Daoy (cell line): Measurements from ENCODE around the gene CGAS. TPM values are rescaled to one million over a fixed set of nuclear protein-coding genes. Genes with fewer than 3 reads are reported as not detected.
"Not testable (repeated sequence)": the region's sequence is repeated elsewhere in the genome, so short reads cannot be mapped to it uniquely, and the experiment has no call there.

Source experiments
- DNase-seq: peaks from one replicate; pipeline ENCODE4 v3.0.0-alpha.2; 2015; ENCODE audit warnings: low read depth
- total RNA-seq: library from RNA; depleted of rRNA; stranded (reverse); fragments of >200 nt; shearing (Covaris generic); gene quantifications from 2 replicates; pipeline ENCODE4 v1.2.3, GENCODE V29; 2014; rRNA removed

CGAS gene
- total RNA-seq, 1 experiment from 2014 or later: 37.3 TPM

DNA sequence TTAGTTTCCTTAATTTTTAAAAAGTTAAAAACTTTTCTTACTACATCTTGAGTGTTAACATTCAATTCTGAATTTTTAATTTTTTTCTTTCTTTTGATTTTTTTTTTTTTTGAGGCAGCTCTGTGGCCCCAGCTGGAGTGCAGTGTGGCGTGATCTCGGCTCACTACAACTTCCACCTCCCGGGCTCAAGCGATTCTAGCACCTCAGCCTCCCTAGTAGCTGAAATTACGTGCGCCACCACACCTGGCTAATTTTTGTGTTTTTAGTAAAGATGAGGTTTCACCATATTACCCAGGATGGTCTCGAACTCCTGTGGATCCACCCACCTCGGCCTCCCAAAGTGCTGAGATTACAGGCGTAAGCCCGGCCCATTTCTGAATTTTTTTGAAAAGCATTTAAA, 56.2 kb downstream of the CGAS start:
- no peak for DNase-seq

DNA sequence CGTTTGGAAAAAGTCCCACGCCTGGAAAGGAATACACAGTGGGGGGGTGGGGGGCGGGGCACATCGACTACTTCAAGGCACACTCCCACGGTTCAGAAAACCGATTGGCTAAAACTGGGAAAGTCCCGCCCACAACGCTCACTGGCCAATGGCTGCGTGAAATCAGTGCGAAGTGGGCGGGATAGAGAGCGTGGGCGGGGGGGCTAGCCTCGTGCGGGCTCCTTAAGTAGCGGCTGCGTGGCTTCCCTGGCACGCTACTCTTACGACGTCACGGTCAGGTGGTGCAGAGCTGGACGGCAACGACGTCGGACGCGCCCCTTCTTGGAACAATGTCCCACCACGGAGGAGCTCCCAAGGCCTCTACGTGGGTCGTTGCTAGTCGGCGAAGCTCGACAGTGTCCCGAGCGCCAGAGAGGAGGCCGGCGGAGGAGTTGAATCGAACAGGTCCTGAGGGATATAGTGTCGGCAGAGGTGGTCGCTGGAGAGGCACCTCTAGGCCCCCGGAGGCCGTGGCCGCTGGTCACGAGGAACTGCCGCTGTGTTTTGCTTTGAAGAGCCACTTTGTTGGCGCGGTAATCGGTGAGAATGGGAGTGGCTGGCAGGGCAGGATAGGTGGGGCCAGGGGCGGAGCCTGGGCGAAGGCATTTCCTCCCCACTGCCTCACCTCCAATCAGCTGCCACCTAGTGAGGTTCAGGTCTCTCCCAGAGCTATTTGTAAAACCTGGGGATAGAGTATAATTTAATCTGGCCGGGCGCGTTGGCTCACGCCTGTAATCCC, 57.3 kb downstream of the CGAS start, which contains the start of gene DDX43:
Gene DDX43 (plus strand): TSS at position 252 of the 778 bp plus-strand sequence. CDS start 78 bp downstream, at position 330.
- DNase-seq: no peak

DNA sequence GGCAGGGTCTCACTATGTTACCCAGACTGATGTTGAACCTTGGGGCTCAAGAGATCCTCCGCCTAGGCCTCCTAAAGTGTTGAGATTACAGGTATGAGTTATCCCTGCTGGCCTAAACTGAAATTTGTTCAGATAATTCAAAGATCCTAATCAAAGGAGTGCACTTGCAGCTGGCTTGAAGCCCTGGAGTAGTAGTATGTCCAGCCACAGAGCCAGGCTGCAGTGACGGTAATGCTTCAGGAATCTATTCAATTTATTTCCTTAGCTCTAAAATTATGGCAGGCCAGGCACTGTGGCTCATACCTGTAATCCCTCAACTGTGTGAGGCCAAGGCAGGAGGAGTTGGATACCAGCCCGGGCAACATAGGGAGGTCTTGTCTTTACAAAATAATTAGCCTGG, 58.8 kb downstream of the CGAS start:
- DNase-seq: no peak

DNA sequence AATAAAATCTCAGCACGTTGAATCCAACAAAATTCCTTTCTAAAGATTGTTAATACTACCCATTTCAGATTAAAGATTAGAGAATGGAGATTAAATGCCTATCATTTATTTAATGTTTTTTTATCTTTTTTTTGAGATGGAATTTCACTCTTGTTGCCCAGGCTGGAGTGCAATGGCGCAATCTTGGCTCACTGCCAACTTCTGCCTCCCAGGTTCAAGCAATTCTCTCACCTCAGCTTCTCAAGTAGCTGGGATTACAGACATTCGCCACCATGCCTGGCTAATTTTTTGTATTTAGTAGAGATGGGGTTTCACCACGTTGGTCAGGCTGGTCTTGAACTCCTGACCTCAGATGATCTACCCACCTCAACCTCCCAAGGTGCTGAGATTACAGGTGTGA, 59.9 kb downstream of the CGAS start:
- DNase-seq: not testable (repeated sequence)

DNA sequence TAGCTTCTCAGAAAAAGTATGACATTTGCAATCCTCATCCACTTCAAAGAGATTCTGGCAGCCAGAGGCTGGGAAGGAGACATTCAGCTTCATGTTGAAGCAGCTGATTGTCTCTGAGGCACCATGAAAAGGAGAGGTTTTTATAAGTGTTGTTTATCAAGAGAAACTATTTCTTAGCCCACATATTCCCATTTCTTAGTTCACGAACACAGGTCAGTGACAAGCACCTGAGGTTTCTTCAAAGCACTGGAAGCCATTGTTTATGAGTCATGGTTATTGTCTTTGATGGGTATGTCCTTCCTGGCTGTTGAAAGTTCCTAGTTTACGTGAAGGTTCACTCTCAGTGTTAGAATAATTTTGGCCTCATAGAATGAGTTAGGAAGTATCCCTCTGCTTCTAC, 60.4 kb downstream of the CGAS start:
- DNase-seq: no peak

DNA sequence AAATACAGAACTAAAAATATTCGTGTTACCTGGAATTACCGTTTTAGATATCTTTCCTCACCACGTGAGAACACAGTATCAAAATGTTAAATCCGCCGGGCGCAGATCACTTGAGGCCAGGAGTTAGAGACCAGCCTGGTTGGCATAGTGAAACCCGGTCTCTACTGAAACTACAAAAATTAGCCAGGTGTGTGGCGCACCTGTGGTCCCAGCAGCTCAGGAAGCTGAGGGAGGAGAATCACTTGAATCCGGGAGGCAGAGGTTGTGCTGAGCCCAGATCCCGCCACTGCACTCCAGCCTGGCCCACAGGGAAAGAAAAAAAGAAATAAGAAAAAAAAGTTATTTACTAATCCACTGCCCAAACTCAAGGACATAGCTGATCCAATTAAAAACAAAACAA, 62.2 kb downstream of the CGAS start:
- no peak for DNase-seq

DNA sequence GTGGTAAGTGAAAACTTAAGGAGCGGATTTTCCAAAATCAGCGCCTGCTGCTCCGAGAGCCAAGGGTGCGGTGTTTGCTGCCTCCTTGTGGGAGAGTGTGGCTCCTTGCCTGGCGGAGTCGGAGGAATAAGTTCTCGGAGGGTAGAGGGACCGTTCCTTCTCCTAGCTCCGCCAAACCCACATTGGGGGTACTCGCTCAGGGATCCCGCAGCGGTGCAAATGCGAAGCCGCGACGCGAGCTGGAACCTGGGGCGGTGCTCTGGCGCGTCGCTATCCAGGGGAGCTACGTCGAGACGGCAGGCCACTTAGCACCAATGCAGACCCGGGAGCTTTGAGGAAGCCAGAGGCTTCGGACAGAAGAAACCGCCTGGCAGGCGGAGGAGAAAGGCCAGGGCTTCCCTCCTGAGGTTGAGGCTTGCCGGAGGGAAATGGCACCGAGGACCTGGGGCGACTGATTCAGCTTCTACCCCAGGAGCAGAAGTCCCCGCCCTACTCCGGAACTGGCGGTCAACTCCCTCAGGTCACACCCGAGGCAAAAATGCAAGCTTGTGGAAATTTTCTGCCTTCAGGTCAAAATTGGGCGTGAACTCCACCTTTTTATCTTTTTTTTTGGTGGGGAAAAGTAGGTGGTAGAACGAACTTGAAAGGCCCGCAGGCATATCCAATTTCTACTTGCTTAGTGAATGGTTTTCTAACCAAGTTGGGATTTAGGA, 63.1 kb downstream of the CGAS start:
- no peak for DNase-seq

DNA sequence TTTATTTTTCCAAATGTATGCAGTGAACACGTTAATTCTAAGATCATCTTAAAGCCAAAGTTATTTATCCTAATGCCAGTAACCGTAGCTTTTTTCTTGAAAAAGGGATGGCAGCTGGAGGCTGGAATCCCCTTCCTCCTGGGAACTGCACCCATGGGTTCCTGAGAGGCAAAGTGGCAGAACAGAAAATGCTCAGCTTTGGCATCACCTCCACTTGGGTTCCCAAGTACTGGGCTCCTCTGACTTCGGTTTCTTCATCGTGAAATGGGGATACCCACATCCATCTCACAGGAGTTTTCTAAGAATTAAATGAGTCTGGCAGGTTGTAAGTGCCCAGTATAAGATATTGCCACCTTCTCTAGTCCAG, 63.7 kb downstream of the CGAS start:
- DNase-seq: no peak

DNA sequence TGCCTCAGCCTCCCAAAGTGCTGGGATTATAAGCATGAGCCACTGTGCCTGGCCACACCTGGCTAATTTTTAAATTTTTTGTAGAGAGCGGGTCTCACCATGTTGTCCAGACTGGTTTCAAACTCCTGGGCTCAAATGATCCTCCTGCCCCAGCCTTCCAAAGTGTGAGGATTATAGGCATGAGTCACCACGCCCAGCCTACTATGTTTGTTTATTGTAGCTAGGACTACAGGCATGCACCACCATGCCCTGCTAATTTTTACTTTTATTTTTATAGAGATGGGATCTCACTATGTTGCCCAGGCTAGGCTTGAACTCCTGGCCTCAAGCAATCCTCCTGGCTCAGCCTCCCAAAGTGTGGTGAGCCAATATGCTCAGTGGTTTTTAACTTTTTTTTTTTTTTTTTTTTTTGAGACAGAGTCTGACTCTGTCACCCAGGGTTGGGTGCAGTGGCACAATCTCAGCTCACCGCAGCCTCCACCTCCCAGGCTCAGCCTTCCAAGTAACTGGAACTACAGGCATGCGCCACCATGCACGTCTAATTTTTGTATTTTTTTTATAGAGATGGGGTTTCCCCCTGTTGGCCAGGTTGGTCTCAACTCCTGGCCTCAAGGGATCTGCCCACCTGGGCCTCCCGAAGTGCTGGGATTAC, 69.5 kb downstream of the CGAS start:
- DNase-seq: peak; percentile 48

DNA sequence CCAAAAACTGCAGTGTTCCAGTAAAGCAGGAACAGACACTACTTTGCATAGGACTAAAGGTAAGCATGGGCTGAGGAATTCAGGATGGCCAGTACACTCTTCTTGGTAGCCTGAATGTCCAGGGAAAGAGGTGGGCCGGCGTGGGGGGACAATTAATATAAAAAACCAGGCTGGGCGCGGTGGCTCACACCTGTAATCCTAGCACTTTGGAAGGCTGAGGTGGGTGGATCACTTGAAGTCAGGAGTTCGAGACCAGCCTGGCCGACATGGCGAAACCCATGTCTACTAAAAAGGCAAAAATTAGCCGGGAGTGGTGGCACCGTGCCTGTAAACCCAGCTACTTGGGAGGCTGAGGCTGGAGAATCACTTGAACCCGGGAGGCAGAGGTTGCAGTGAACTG, 70.6 kb downstream of the CGAS start:
- DNase-seq: not testable (repeated sequence)

DNA sequence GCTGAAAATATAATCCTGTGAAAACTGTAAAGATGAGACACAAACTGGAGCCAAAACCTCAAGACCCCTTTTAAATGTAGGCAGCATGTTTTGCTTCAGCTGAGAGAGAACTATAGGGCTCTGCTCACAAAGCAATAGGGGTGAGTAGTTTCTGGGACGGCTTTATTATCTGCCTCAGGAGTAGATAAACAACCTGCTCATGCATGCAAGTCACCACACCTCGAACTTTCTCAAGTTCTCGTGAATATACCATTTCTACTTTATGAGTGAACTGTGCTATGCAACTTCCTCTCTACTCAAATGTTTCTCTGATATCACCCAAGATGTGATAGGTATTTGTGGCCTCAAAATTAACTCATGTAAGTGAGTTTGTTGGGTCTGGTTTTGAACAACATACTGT, 74.9 kb downstream of the CGAS start:
- DNase-seq: no peak

DNA sequence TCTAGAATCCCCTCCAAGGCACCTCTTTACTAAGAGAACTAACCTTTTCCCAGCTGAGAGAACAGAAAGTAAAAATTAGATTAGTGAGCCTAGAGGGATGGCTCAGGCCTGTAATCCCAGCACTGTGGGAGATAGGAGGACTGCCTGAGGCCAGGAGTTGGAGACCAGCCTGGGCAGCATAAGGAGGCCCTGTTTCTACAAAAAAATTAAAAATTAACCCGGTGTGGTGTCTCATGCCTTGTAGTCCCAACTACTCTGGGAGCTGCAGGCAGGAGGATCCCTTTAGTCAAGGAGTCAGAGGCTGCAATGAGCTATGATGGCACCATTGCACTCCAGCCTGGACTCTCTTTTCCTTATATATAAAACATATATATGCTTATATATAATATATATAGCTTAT, 76.9 kb downstream of the CGAS start:
- no peak for DNase-seq

Other genes starting within 250 kb of the CGAS start
- 0.83 TPM in 1 of 2 replicates, not detected in the other for gene KHDC1L, start 226.8 kb downstream of the CGAS start, total RNA-seq
- gene KHDC1, start 189.1 kb downstream of the CGAS start, total RNA-seq: 5.8 and 6.2 TPM in 2 replicates
- not detected in 2 replicates for gene DPPA5, start 98.0 kb downstream of the CGAS start, total RNA-seq
- gene KHDC3L, start 89.6 kb downstream of the CGAS start, total RNA-seq: not detected in 2 replicates
- not detected in 2 replicates for gene OOEP, start 82.4 kb downstream of the CGAS start, total RNA-seq
- not detected in 2 replicates for gene DDX43, start 57.5 kb downstream of the CGAS start, total RNA-seq
- gene MTO1, start 9.4 kb upstream of the CGAS start, total RNA-seq: 42.0 and 44.0 TPM in 2 replicates
- gene EEF1A1, start 68.7 kb upstream of the CGAS start, total RNA-seq: 13,896 and 16,278 TPM in 2 replicates
- 4.8 and 5.0 TPM in 2 replicates for gene SLC17A5, start 201.7 kb upstream of the CGAS start, total RNA-seq
- 34.0 and 36.6 TPM in 2 replicates for gene CD109, start 243.9 kb upstream of the CGAS start, total RNA-seq